ENCODE results near the gene PRKACA.

PRKACA gene

GRCh38 chr19:14122924-14123323, 5.4 kb upstream of the PRKACA start:
- H3K4me3 ChIP-seq (ENCODE audit: low read depth, low read length) = no peak overlapping the region
- TF ChIP-seq CTCF (IDR thresholded peaks at IDR 0.05; ENCODE audit: borderline replicate concordance, insufficient read depth, low read depth, low read length) = no peak

GRCh38 chr19:14120497-14120780, 2.9 kb upstream of the PRKACA start:
- no peak for TF ChIP-seq CTCF (IDR thresholded peaks at IDR 0.05; ENCODE audit: borderline replicate concordance, insufficient read depth, low read depth, low read length)
- H3K4me3 ChIP-seq (ENCODE audit: low read depth, low read length) = no peak overlapping the region

- no peak for TF ChIP-seq CTCF (IDR thresholded peaks at IDR 0.05; ENCODE audit: borderline replicate concordance, insufficient read depth, low read depth, low read length)
Measured at GRCh38 chr19:14119644-14120496, 2.3 kb upstream of the PRKACA start.

GRCh38 chr19:14119146-14119545, 1.6 kb upstream of the PRKACA start:
- H3K4me3 ChIP-seq (ENCODE audit: low read depth, low read length) = no peak overlapping the region
- no peak for TF ChIP-seq CTCF (IDR thresholded peaks at IDR 0.05; ENCODE audit: borderline replicate concordance, insufficient read depth, low read depth, low read length)

More at GRCh38 chr19:14119644-14120496, 2.3 kb upstream of the PRKACA start:
- H3K4me3 ChIP-seq (ENCODE audit: low read depth, low read length) = no peak overlapping the region

DNA sequence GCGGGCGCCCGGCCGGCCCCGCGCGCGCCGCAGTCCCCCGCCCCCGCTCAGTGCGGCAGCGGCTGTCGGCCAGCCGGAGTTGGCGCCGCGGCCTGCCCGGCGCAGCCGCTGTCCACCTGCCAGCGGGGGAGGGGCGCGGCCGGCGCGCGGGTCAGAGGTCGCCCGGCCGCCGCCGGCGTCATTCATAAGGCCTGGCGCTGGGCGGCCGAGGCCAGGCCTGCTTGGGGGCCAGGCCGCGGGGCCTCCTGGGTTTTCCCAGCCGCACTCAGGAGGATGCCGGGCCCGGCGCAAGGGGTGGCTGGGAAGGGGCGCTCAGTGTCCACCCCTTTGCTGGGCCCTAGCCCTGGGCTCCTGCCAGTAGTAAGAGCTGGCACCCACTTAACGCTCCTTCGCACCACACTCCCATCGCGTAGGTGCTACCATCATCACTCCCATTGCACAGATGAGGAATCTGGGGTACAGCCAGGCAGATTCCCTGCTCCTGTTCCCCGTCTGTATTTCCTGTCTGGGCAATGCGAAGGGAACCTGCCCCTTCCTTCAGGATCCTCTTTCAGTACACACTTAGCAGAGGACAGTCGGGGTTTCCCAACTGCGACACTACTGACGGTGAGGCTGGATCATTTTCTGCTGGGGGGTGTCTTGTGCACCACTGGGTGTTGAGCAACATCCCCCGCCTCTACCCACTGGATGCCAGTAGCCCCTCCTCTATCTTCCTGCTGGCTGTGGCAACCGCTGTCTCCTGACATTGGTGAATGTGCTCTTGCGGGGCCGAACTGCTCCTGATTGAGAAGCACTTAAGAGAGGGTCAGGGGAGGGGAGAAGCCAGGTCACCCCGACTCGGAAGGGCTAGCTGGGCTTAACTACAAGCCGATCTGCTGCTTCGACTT, 846 bp upstream of the PRKACA start:
- TF ChIP-seq CTCF (IDR thresholded peaks at IDR 0.05; ENCODE audit: borderline replicate concordance, insufficient read depth, low read depth, low read length) = no peak
- H3K4me3 ChIP-seq (ENCODE audit: low read depth, low read length) = peak overlapping the region; percentile 52

- TF ChIP-seq CTCF (IDR thresholded peaks at IDR 0.05; ENCODE audit: borderline replicate concordance, insufficient read depth, low read depth, low read length) = no peak
- peak overlapping the region; percentile 84 for H3K4me3 ChIP-seq (ENCODE audit: low read depth, low read length)
Measured at GRCh38 chr19:14116918-14117578, 514 bp downstream of the PRKACA start.
